GM18951 (cell line): ENCODE measurements around the gene QPCTL.

Experiments used
- POLR2A ChIP-seq: IDR thresholded peaks from 4 replicates; pipeline ENCODE4 v1.6.1; 2011; ENCODE audit warnings: mild to moderate bottlenecking; ENCODE audit not compliant: insufficient read length, insufficient read depth; ENCODE audit errors: extremely low read depth
- in situ Hi-C: fragments of 300-500 bp; cut with MboI; formaldehyde crosslinking; loops from one replicate; pipeline ENCODE4 v1.12.0; 2022; ENCODE audit warnings: low sequenced_read_pairs, mixed read lengths, inconsistent platforms; ENCODE audit not compliant: unreplicated experiment

Gene QPCTL

GRCh38 chr19:45692187-45693105 is at the start of gene QPCTL:
Gene QPCTL, plus strand, starts transcription at chr19:45692666. Its CDS starts 38 bp downstream, at chr19:45692704.
- in situ Hi-C loops: no loop called here
- peak; percentile 95 for TF ChIP-seq POLR2A

GRCh38 chr19:45643024-45643926 is 49.2 kb upstream of the QPCTL start:
- in situ Hi-C loops: no loop called here
- peak; percentile 5 for TF ChIP-seq POLR2A

- in situ Hi-C loops: no loop called here
- TF ChIP-seq POLR2A: no peak
Measured at GRCh38 chr19:45643927-45644771, 48.3 kb upstream of the QPCTL start.

GRCh38 chr19:45645068-45645630 is 47.3 kb upstream of the QPCTL start:
- in situ Hi-C loops: no loop called here
- no peak for TF ChIP-seq POLR2A

- in situ Hi-C loops: no loop called here
- no peak for TF ChIP-seq POLR2A
Measured at GRCh38 chr19:45645631-45646344, 46.7 kb upstream of the QPCTL start.

GRCh38 chr19:45646345-45646698 is 46.1 kb upstream of the QPCTL start:
- no peak for TF ChIP-seq POLR2A
- in situ Hi-C loops: no loop called here

- TF ChIP-seq POLR2A: no peak
- in situ Hi-C loops: no loop called here
Measured at GRCh38 chr19:45650722-45651121, 41.7 kb upstream of the QPCTL start.

GRCh38 chr19:45653634-45654033 is 38.8 kb upstream of the QPCTL start:
- TF ChIP-seq POLR2A: no peak
- in situ Hi-C loops: no loop called here

GRCh38 chr19:45655073-45655472 is 37.4 kb upstream of the QPCTL start:
- in situ Hi-C loops: no loop called here
- TF ChIP-seq POLR2A: no peak

GRCh38 chr19:45657520-45658167 is 34.8 kb upstream of the QPCTL start:
- TF ChIP-seq POLR2A: no peak
- in situ Hi-C loops: no loop called here

- TF ChIP-seq POLR2A: no peak
- in situ Hi-C loops: no loop called here
Measured at GRCh38 chr19:45659096-45659729, 33.3 kb upstream of the QPCTL start.

- in situ Hi-C loops: no loop called here
- no peak for TF ChIP-seq POLR2A
Measured at GRCh38 chr19:45660636-45661035, 31.8 kb upstream of the QPCTL start.
